Head of caudate nucleus (tissue), 42 donors: ENCODE results near the gene ANKRD42.
"Not testable (repeated sequence)": the region's sequence is repeated elsewhere in the genome, so short reads cannot be mapped to it uniquely, and the experiment has no call there.

Experiments
- DNase-seq, 42 donors: peaks; one replicate each; pipeline versions ENCODE4 v3.0.0 to v3.0.0-alpha.2; 2020 to 2021; ENCODE audit warnings: mixed read lengths in 7 of 42
- intact Hi-C: fragments of 100-400 bp; cut with DNase I; formaldehyde crosslinking; loops from one replicate; pipeline ENCODE4 v1.15.0; 2022

ANKRD42 gene

DNA sequence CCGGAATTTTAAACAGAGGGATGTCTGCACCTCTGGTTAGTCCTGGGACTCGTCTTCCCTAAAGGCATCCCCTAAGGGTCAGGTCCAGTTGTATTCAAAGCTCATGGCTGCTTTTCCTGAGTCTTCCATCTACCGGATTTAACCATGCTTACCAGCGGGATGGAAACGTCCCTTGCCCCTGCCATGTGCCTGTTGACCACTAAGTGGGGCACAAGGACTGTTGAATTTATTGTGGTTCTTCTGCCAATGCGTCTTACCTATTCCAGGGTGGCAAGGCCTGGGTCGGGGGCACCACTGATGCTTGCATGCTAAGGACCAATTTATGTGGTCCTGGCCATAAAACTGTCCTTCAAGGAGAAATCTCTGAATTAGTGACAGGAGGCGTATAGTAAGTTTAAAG lies 25.6 kb downstream of the ANKRD42 start:
- intact Hi-C loops, result no loop called here
- no peak for DNase-seq

DNA sequence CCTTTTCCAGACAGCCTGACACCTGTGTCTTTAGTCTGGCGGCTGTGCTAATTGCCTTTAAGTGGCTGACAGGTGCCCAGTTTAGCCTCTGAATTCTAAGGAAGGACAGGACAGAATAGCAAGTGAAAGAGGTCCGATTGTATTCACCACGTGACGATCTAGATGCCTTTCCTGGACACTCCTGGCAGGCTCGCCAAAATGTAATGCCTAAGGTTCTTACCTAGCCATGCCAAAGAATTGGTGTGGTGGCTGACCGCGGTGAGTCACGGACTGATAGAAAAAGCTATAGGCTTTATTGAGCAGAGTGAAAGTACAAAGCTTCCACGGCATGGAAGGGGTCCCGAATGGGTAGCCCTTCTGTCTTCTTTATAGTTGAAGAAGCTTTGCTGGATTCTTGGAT lies 26.7 kb downstream of the ANKRD42 start:
- intact Hi-C loops, result no loop called here
- no peak for DNase-seq

DNA sequence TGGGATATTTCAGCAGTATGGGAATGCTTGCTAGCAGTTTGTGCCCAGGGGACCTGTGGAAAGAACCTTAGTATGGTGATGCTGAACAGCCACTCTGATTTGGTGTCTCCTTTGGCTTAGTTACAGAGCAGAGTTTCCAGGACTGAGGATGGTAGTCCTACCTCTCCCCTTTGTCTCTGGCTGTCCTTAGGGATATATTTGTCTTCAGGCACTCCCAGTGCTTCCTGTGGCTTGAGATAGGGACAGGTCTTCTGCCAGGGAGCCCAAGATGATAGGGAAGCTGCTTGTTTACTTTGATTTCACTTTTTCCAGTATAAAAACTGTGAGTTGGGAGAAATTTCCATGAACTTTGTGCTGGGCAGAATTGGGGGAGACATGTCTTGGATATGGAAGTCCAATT lies 28.2 kb downstream of the ANKRD42 start:
- intact Hi-C loops, result no loop called here
- DNase-seq, result no peak

DNA sequence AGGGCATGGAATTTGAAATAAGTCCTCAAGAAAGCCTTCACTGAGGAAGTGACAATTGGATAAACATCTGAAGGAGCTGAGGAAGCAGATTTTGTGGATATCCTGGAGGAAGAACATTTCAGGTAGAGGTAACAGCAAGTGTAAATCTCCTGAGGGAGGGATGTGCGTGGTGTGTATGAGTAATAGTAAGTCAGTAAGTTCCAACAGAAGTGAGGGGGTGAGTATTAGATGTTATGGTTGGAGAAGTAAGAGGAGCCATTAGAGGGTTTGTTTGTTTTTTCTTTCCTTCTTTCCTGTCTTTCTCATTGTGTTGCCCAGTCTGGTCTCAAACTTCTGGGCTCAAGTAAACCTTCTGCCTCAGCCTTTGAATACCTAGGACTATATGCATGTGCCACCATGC lies 29.0 kb downstream of the ANKRD42 start:
- intact Hi-C loops, result no loop called here
- peak in 7 of 42 donors; percentile 7 to 44 (median 13) for DNase-seq

DNA sequence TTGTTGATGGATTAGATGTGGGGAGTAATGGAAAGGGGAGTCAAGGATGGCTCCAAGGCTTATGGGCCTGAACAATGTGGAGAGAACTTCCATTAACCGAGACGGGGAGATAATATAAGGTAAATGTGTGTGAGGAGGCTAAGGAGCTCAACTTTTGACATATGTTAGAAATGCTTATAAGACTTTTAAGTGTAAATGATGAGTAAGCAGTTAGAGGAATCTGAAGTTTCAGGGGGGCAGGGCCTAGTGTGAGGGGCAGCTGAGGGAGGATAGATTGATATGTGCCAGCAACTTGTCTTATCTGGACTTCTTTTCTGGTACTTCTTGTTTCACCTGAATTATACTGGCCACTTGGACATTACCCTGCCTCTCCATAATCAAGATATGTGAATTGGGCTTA lies 29.9 kb downstream of the ANKRD42 start:
- no peak for DNase-seq
- intact Hi-C loops, result no loop called here

DNA sequence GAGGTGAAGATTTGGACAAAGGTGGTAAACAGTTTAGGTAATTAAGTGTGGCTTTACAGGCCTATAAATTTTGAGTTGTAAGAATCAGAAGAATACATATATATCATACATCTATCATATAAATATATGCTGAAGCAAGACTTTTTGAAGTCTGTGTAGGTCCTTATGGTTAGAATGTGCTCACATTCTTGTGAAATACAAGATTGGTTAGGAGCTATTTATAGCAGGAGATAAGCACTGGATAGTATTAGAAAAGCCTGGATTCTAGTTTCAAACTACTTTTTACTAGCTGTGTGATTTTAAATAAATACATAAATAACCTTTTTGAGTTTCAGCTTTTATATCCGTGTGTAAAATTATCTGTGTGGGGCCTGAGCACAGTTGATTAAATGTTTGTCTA lies 42.3 kb downstream of the ANKRD42 start:
- intact Hi-C loops, result no loop called here
- no peak for DNase-seq

DNA sequence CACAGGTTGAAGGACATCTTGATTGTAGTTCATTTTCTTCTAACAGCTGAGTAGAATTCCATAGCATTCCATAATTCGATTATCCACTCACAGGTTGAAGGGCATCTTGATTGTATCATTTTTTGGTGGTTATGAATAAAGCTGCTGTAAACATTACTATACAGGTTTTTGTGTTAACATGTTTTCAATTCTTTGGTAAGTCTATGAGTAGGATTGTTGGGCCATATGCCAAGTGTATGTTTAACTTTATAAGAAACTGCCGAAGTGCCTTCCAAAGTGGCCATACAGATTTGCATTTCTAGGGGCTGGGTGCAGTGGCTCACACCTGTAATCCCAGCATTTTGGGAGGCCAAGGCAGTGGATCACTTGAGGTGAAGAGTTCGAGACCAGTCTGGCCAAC lies 44.6 kb downstream of the ANKRD42 start:
- intact Hi-C loops, result no loop called here
- DNase-seq, result no peak

DNA sequence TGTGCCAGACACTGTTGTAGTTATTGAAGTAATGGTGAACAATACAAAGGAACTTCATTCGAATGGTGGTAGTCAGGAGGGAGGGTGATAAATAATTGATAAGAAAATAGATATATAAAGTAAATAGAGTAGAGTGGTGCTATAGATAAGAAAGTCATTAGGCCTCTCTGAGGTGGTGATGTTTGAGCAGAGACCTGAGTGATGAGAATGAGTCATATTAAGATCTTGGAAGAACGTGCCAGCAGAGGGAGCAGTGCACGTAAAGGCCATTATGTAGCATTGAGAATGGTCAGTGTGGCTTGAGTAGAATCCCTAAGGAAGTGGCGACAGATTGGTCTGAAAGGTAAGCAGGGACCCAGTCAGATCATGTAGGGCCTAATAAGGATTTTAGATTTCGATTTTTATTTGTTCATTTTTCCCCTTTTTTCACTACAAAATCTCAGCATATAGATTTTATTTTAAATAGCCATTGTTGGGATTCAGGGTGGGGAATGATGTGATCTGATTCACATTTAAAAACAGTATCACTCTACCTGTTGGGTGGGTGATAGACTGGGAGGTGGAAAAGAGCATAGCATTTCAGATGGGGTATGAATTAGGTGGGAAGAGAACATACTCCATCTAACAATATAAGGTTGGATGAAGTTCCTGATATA lies 47.9 kb downstream of the ANKRD42 start:
- intact Hi-C loops, result loop anchor here (10.0 kb wide), 1 partner anchor 527 kb away; no protein-coding TSS in a partner anchor
- DNase-seq, result peak in 23 of 42 donors; percentile 7 to 67 (median 24)

DNA sequence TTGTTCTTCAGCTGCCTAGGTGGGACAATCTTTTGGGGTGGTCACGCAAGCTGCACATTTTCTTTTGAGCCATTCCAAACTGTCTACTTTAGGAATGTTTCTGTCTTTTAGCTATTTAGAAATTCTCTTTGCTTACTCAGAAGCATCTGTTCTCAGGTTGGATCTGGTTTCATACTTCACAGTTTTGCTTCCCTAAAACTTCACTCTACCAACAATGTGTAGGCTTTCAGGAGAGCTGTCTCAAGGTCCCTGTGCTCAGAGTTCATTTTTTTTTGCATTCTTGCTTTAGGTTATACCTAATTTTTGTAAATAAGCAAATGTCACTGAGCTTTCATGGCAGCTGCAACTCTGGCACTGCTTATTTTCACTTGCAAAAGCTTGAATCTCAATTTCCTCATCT lies 55.9 kb downstream of the ANKRD42 start:
- no peak for DNase-seq
- intact Hi-C loops, result loop anchor here (10.0 kb wide), 1 partner anchor 535 kb away; no protein-coding TSS in a partner anchor

DNA sequence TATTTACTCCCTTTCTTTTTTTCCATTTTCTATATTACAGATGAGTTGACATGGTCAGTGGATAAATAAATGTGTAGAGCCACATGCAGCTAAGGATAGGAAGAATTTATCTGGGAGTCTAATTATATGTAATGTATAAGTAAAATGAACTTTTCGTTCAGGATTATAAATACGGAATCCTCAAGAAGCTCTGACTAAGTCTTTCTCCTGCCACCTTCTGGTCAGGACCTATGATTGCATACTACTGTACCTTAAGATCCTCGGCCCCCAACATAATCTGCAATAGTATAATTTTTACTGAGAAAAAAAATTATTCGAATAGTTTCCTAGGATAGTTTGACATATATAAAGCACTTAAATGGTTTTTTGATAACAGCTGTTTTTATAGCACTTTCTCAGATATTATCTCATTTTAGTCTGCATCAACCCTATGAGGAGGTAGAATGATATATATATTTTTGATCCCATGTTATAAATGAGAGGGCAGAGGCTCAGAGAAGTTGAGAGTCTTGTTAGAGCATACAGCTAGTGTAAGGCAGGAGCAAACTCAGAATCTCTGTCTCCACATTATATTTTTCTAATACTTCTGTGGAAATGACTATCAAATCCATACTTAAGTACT lies 56.6 kb downstream of the ANKRD42 start:
- DNase-seq, result peak in 12 of 42 donors; percentile 5 to 58 (median 33)

DNA sequence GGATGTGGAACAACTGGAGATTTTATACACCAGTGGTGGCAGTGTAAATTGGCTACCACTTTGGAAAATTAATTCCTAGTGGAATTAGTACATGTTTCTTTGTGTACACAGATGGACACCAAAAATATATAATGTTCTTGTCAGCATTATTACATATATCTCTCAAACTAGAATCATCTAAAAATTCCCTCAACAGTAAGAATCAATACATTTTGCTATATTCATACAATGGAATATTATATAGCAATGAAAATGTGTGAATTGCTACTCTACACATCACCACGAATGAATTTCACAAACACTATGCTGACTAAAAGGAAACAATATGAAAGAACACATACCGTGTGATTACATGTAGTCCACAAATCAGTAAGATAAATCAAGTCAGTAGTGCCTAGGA lies 58.8 kb downstream of the ANKRD42 start:
- intact Hi-C loops, result loop anchor here (5.0 kb wide), 1 partner anchor 345 kb away; no protein-coding TSS in a partner anchor
- DNase-seq, result no peak

More for the DNA sequence above, 56.6 kb downstream of the ANKRD42 start:
- intact Hi-C loops, result loop anchor here (5.0 to 10.0 kb wide), 2 partner anchors 343 to 535 kb away; no protein-coding TSS in a partner anchor

DNA sequence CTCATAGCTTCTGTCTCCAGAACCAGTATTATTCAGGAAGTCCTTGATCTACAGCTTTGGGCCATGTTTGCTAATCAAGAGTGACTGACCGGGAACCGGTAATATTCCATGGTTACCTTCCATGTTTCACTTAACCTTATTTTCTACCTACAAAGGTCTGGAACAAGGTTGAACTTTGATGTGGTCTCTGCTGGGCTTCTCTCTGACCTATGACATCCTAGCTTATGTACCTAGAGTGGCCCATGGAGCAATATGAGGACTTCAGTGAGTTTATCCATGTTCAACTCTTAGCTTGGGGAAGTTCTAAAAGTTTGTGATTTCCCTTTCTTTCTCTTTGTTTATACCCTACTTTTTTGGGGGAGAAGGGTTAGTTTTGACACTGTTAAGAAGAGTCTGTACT lies 59.4 kb downstream of the ANKRD42 start:
- intact Hi-C loops, result loop anchor here (5.0 kb wide), 1 partner anchor 346 kb away; no protein-coding TSS in a partner anchor
- DNase-seq, result no peak

DNA sequence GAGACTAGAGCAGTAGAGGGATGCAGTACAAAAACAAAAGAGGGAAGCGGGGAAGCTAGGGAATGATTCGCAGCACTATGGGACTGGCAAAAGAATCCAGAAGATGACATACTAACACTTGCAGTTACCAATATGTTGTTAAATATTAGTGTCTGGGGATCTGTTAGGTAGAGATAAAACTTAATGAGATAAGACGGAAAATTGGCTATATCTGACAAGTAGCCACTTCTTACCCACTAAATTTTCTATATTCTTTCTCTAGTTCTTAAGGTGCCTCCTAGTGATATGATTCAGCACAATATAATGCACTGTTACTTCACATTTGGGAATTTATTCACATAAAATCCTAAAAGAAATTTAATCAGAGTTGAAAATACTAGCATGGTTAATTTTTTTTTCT lies 61.9 kb downstream of the ANKRD42 start:
- no peak for DNase-seq
- intact Hi-C loops, result no loop called here

DNA sequence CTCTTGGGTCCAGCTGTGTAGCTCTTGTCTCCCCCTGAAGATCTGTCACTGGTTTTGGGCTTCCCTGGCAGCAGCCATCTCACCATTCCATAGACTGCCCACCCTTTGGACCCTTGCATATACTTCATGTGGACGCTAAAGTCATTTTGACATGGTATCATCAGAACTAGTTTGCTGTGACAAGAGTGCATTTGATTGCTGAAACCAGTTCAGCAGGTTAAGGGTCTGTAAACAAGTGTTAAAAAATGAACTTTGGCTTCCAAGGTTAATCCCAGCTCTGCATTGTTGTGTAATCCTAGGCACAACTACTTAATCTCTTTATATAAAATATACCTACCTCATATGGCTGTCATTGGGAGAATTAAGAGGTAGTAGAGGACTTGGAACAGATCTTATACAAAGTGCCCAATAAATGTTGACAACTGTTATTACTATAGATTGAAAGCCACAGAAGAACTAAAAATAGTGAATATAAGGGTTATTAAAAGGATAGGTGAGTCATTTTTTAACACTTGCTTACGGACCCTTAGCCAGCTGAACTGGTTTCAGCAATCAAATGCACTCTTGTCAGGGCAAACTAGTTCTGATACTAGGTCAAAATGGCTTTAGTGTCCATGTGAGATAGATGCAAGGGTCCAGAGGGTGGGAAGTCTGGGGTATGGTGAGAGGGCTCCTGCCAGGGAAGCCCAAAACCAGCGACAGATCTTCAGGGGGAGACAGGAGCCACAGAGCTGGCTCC lies 63.3 kb downstream of the ANKRD42 start:
- no peak for DNase-seq
- intact Hi-C loops, result no loop called here

DNA sequence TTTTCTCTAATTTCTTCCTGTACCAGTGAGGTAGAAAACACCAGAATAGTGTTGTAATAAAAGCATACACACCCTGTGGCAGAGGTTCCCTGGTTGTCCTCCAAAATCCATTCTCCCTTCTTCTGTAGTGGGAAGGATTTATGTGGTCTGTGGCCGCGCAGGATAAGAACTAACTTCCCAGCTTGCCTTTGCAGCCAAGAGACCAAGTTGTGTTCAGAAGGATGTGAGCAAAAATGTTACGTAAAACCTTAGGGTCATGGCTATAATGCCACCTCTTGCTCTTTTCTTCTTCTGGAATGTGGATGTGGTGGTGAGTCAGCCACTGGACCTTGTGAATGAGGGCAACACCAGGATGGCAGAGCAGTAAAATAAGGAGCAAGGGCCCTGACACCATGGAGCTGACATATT lies 64.3 kb downstream of the ANKRD42 start:
- no peak for DNase-seq

DNA sequence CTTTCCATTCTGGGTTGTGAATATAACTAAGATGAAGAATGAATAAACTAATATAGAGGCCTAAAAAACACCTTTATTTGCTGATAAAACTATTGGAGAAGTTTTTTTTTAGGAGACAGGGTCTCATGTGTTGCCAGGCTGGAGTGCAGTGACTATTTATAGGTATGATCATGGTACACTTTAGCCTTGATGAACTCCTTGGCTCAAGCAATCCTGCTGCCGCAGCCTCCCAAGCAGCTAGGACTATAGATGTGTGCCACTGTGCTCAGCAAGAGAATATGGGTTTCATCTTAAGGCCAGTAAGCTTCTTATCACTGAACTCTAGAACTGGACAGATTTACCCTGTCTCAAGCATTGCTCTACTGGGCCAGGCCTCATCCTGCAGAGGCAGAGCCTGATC lies 66.0 kb downstream of the ANKRD42 start:
- no peak for DNase-seq
- intact Hi-C loops, result no loop called here

More for the DNA sequence above, 64.3 kb downstream of the ANKRD42 start:
- intact Hi-C loops, result no loop called here

DNA sequence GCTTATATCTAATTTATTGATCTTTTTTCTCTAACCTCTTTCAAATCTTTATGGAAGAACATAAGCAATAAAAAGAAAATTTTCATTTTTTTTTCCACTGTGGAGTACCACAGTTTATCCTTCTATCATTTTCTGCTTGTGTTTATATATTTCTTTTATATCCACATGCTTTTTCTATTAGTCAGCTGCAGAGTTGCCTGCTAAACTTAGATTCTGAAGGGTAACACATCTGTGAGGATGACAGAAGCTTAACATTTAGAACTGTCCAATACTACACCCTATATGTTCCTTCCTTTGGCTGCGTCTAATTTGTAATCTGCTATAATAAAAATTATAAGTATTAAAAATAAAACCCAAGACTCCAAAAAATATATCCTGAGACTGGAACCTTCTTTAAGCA lies 71.8 kb downstream of the ANKRD42 start:
- no peak for DNase-seq

DNA sequence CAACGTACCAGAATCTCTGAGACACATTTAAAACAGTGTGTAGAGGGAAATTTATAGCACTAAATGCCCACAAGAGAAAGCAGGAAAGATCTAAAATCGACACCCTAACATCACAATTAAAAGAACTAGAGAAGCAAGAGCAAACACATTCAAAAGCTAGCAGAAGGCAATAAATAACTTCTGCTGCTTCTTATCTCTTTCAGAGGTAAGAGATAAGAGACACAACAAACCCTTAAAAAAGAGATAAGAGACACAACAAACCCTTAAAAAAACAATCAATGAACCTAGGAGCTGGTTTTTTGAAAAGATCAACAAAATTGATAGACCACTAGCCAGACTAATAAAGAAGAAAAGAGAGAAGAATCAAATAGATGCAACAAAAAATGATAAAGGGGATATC lies 75.6 kb downstream of the ANKRD42 start:
- intact Hi-C loops, result not testable (repeated sequence)

More for the DNA sequence above, 71.8 kb downstream of the ANKRD42 start:
- intact Hi-C loops, result no loop called here

DNA sequence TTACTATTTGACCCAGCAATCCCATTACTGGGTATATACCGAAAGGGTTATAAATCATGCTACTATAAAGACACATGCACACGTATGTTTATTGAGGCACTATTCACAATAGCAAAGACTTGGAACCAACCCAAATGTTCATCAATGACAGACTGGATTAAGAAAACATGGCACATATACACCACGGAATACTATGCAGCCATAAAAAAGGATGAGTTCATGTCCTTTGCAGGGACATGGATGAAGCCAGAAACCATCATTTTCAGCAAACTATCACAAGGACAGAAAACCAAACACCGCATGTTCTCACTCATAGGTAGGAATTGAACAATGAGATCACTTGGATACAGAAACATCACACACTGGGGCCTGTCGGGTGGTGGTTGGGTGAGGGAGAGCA lies 78.2 kb downstream of the ANKRD42 start:
- intact Hi-C loops, DNase-seq: not testable (repeated sequence)

More for the DNA sequence above, 75.6 kb downstream of the ANKRD42 start:
- not testable (repeated sequence) for DNase-seq

DNA sequence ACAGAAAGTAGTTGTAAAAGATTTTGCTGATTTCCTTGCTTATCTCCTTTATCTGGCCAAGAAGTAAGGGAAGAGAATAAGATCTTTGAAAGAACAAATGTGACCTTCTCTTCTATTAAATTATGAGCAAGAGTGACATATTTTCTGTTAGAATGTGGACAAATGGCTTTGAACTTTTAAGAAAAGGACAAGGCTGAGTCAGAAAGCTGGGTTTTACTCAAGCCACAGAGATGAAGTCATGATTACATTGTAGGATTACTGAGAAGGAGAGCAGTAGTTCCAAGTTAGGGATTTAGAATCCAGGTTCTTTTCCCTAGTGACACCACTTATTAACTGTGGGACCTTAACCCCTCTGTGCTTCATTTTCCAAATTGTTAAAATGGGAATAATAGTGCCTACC lies 79.1 kb downstream of the ANKRD42 start:
- DNase-seq, result no peak

More for the DNA sequence above, 79.1 kb downstream of the ANKRD42 start:
- intact Hi-C loops, result no loop called here
